ENCODE data around the gene ING5.
"Not testable (repeated sequence)": the region's sequence is repeated elsewhere in the genome, so short reads cannot be mapped to it uniquely, and the experiment has no call there.

ING5 gene

DNA sequence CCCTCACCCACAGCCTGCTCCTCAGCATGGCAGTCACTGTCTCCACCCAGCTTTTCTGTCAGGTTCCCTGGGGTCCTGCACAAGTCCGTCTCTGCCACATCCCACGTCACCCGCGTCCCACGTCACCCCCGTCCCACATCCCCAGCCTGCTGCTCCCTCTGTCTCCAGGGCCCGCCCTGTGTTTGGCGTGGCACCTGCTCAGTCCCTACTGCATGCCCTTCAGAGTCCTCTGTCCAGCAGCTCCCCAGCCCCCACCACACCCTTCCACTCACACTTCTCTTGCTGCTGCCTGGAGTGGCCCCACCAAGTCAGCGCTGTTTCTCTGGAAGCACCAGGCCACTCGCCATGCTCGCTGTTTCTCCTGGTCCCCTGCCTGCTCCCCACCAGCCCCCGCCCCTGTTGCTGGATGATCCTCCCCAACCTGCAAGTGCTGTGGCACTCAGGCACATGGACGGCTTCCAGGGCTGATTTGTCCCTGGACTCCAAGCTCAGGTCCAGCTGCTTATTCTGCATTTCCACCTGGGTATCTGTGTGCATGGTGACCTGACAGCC is 45.6 kb upstream of the ING5 start:
- Histone ChIP-seq H3K27ac (no peak overlapping the region), H3K4me3 (no peak overlapping the region)
- TF ChIP-seq, protein P1, sequence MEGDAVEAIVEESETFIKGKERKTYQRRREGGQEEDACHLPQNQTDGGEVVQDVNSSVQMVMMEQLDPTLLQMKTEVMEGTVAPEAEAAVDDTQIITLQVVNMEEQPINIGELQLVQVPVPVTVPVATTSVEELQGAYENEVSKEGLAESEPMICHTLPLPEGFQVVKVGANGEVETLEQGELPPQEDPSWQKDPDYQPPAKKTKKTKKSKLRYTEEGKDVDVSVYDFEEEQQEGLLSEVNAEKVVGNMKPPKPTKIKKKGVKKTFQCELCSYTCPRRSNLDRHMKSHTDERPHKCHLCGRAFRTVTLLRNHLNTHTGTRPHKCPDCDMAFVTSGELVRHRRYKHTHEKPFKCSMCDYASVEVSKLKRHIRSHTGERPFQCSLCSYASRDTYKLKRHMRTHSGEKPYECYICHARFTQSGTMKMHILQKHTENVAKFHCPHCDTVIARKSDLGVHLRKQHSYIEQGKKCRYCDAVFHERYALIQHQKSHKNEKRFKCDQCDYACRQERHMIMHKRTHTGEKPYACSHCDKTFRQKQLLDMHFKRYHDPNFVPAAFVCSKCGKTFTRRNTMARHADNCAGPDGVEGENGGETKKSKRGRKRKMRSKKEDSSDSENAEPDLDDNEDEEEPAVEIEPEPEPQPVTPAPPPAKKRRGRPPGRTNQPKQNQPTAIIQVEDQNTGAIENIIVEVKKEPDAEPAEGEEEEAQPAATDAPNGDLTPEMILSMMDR (IDR thresholded peaks at IDR 0.05): no peak
- DNase-seq (ENCODE audit: low spot score): no peak

DNA sequence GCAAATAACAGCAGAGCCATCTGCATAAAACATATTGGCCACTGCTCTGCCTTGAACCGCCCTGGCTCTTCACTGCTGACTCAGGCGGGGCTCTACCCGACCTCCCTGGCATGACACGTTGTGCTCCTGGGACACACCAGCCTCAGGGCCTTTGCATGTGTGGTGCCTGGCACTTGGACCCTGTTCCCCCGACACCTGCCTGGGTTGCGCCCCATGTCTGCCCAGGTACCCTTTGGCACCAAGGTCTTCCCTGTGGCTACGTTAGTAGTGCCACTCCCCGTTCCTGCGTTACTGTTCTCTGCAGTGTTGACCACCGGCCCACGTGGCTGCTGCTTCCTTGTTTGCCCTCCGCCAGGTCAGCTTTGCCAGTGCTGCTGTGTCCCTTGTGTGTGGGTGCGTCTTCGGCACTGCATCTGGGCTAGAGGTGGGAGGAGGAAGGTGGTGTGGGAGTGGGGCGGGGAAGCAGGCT is 44.0 kb upstream of the ING5 start:
- DNase-seq (ENCODE audit: low spot score): no peak
- TF ChIP-seq, protein P1 (IDR thresholded peaks at IDR 0.05): no peak
- Histone ChIP-seq H3K4me3 (no peak overlapping the region), H3K27ac (no peak overlapping the region)

DNA sequence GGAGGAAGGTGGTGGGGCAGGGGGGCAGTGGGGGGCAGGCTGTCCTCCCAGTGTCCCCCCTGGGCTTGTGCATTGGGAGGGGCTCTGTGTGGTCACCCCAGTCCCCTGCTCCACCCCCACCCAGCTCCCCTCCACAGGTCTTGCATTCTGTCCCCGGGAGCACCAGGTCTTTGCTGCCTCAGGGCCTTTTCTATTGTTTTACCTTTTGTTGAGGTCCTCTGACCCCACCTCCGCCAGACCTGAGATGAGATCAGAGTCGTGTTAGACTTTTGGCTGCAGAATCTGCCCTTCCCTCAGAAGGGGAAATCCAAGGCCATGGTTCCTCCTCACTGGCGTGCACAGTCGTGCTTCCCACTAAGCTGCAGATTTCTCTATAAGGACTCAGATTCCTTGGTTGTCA is 43.5 kb upstream of the ING5 start:
- DNase-seq (ENCODE audit: low spot score): no peak
- H3K27ac ChIP-seq: no peak overlapping the region
- TF ChIP-seq, protein P1 (IDR thresholded peaks at IDR 0.05): no peak
- H3K4me3 ChIP-seq: no peak overlapping the region

DNA sequence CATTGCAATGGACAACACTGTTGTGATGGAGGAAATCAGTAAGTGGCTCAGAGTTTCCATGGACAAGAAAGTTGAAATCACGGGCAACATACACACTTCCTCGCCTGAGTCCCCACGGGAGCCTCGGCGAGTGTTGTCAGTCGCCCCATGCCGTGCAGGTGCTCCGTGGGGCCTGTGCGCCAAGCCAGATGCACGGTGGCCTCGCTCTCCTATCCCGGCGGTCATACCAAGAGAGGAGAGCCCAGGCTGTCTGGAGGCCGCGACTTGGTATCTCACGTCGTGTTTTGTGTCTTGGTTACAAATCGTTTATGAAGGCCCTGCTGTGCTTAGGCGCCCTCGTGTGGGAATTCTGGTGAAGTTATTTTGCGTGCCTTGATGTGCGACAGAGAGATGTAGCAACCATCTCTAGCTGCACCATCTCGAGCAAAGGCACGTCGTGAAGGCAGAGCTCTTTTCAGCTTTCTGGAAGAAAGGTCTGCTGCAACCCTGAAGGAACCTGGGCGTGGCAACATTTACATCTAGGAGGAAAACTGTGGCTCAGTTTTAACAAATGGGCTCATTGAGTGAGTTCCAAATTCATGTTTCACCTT is 42.6 kb upstream of the ING5 start:
- Histone ChIP-seq H3K4me3 (no peak overlapping the region), H3K27ac (no peak overlapping the region)
- DNase-seq (ENCODE audit: low spot score): no peak
- TF ChIP-seq, protein P1 (IDR thresholded peaks at IDR 0.05): no peak

DNA sequence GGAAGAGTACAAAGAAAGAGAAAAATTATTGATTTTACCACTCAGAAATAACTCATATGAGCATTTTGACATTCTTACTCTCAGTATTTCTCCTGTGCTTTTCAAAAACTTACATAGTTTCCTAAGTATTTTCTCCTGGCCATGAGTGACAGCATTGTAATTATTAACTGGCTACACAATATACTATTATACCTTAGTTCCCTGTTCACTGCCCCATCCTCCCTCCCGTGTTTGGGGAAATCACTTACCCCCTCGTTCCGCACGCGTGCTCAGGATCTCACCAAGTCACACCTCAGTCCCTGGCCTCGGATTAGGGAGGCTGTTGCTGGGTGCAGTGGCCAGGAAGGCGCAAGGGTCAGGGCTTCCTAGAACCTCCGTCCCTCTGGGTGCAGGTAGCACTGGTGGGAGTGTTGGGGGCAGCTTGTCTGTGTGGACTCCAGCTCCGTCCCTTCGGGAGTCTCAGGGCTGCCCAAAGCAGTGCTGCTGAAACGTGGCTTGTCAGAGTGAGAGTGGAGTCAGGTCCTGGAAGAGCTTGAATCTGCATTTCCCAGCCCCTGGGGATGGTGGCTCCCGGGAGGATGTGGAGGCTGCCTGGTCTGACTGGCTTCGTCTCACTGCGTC is 41.1 kb upstream of the ING5 start:
- Histone ChIP-seq H3K27ac (no peak overlapping the region), H3K4me3 (no peak overlapping the region)
- TF ChIP-seq, protein P1 (IDR thresholded peaks at IDR 0.05): no peak
- no peak for DNase-seq (ENCODE audit: low spot score)

DNA sequence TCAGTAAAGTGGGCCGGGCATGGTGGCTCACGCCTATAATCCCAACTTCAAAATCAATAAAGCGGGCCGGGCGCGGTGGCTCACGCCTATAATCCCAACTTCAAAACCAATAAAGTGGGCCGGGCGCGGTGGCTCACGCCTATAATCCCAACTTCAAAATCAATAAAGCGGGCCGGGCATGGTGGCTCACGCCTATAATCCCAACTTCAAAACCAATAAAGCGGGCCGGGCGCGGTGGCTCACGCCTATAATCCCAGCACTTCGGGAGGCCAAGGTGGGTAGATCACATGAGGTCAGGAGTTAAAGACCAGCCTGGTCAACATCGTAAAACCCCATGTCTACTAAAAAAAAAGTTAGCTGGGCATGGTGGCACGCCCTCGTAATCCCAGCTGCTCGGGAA is 39.1 kb upstream of the ING5 start:
- DNase-seq (ENCODE audit: low spot score); H3K4me3 ChIP-seq; H3K27ac ChIP-seq: not testable (repeated sequence)

DNA sequence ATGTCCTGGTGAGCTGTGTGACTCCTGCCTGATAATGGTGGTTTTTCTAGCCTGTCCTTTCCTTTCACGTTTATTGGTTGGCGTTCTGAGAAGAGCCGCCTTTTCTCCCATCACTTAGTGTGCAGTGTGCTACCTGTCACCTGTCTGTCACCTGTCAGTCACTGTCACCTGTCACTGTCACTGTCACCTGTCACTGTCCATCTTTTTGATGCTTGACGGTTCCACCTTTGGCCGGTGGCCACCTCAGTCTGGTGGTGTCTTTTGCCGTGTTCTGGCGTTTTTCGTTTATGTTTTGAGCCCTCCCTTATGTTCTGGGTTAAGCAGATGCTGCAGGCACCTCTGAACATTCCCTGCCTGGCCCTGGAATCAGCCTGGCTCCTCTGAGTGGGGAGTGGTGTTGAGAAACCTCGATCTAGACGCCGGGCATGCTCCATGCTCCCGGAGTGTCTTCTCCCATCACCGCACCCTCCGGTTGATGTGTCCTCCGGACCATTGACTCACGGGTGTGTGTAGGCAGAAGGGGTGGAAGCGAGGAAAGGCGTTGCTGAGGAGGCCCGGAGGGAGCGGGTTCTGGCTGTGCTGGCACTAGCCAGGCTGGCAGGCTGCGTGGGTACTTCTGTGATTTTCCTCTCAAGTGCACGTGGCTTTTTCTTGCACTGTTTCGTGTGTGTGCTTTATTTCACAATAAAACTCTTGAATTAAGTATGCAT is 36.0 kb upstream of the ING5 start:
- DNase-seq (ENCODE audit: low spot score): no peak
- H3K4me3 ChIP-seq: no peak overlapping the region
- TF ChIP-seq, protein P1 (IDR thresholded peaks at IDR 0.05): no peak
- no peak overlapping the region for H3K27ac ChIP-seq

Data from coronary artery (tissue), 2 donors.